Hematopoietic multipotent progenitor cell treated with erythropoietin and hydrocortisone succinate and interleukin-3 and kit ligand, for 6 days (in vitro differentiated cells): ENCODE results near the gene ELOVL6.
"Not testable (repeated sequence)": the region's sequence is repeated elsewhere in the genome, so short reads cannot be mapped to it uniquely, and the experiment has no call there.

ENCODE experiments used
- DNase-seq: peaks from one replicate; pipeline ENCODE4 v3.0.0-alpha.2; 2015

Gene ELOVL6

GRCh38 chr4:110157166-110157565 is 41.2 kb downstream of the ELOVL6 start:
- DNase-seq, result not testable (repeated sequence)

GRCh38 chr4:110156442-110156841 is 42.0 kb downstream of the ELOVL6 start:
- DNase-seq, result no peak

- no peak for DNase-seq
Measured at GRCh38 chr4:110155654-110156053, 42.8 kb downstream of the ELOVL6 start.

- DNase-seq, result peak; percentile 63
Measured at GRCh38 chr4:110154582-110154981, 43.8 kb downstream of the ELOVL6 start.

- DNase-seq, result no peak
Measured at GRCh38 chr4:110152386-110152785, 46.0 kb downstream of the ELOVL6 start.

GRCh38 chr4:110149089-110149488 is 49.3 kb downstream of the ELOVL6 start:
- DNase-seq, result no peak

- no peak for DNase-seq
Measured at GRCh38 chr4:110142461-110142860, 56.0 kb downstream of the ELOVL6 start.

- no peak for DNase-seq
Measured at GRCh38 chr4:110139815-110140214, 58.6 kb downstream of the ELOVL6 start.

- DNase-seq, result no peak
Measured at GRCh38 chr4:110139111-110139510, 59.3 kb downstream of the ELOVL6 start.

- peak; percentile 46 for DNase-seq
Measured at GRCh38 chr4:110138551-110138950, 59.9 kb downstream of the ELOVL6 start.

GRCh38 chr4:110137829-110138228 is 60.6 kb downstream of the ELOVL6 start:
- no peak for DNase-seq

GRCh38 chr4:110135523-110135922 is 62.9 kb downstream of the ELOVL6 start:
- DNase-seq, result no peak

GRCh38 chr4:110135076-110135475 is 63.3 kb downstream of the ELOVL6 start:
- no peak for DNase-seq

GRCh38 chr4:110134269-110134869 is 64.0 kb downstream of the ELOVL6 start:
- DNase-seq, result no peak

GRCh38 chr4:110132816-110133719 is 65.3 kb downstream of the ELOVL6 start:
- DNase-seq, result no peak

- DNase-seq, result no peak
Measured at GRCh38 chr4:110131916-110132315, 66.5 kb downstream of the ELOVL6 start.

- no peak for DNase-seq
Measured at GRCh38 chr4:110130576-110131358, 67.6 kb downstream of the ELOVL6 start.

- peak; percentile 46 for DNase-seq
Measured at GRCh38 chr4:110129544-110129943, 68.9 kb downstream of the ELOVL6 start.

- peak; percentile 78 for DNase-seq
Measured at GRCh38 chr4:110128472-110128919, 69.9 kb downstream of the ELOVL6 start.

GRCh38 chr4:110128029-110128428 is 70.4 kb downstream of the ELOVL6 start:
- no peak for DNase-seq

GRCh38 chr4:110124711-110125110 is 73.7 kb downstream of the ELOVL6 start:
- DNase-seq, result no peak

GRCh38 chr4:110122201-110122600 is 76.2 kb downstream of the ELOVL6 start:
- DNase-seq, result no peak

GRCh38 chr4:110120506-110120905 is 77.9 kb downstream of the ELOVL6 start:
- no peak for DNase-seq
